Activated gamma-delta T cell (primary cell): ENCODE data around the gene RCVRN.

ENCODE experiments used
- DNase-seq: peaks from one replicate; lab custom pipeline; 2025; lab: John Stamatoyannopoulos, UW

Gene RCVRN

DNA sequence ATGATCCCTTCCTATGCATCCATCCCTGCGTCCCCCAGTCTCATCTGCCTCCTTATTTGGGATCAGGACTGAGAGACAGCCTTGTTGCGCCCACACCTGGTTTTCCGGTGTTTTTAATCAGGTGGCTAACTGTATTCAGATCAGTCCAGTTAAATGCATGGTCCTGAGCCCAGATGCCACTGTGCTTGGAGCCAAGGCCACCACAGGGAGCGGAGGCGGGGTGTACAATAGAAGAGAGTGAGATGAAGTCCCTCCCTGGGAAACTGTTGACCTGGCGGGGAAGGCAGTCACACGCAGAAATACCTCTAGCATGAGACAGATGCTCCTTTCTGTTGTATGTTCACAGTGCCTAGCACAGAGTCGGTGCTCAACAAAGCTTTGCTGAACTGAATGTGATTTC, 6.3 kb downstream of the RCVRN start:
- DNase-seq, result no peak

DNA sequence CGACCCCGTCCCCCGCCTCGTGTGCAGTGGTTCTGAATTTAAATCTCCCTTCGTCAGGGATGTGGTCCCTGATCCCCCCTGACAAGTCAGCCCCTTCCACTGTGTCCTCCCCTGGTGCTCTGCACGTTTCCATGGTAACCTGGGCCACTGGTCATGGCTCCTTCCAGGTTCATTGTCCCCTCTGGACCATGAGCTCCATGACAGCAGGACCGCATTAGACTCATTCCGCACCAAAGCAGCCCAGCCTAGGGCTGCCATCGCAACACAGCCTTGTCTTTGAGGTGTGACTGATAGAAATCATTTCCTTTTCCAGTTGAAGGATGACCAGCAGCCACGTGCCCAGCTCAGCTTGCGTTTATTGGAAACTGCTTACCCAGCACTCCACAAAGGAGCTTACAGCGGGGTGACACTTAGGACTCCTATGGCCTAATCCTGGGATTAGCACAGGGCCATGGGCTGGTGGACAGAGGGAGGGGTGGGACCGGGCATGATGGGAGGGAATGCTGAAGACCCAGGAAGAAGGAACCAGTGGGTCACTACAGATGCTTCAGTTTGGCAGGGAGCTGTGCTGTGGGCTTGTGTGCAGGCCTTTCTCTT, 7.6 kb downstream of the RCVRN start:
- no peak for DNase-seq

DNA sequence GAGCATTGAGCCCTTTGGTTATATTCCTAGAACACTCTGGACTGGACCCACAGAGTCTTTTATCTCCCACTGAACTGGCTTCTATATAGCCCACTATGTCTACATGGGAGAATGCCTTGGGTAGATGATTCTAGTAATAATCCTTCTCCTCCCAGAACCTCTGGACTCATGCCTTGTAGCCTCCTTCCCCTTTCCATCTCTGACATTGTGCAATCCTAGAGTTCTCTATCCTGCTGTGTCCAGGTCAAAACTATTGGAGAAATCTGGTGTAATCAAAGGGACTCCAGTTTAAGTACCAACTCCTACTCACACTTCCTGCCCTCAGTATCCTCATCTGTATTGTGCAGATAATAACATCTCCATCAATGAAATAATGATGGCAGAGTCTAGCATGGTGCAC, 9.1 kb downstream of the RCVRN start:
- no peak for DNase-seq

DNA sequence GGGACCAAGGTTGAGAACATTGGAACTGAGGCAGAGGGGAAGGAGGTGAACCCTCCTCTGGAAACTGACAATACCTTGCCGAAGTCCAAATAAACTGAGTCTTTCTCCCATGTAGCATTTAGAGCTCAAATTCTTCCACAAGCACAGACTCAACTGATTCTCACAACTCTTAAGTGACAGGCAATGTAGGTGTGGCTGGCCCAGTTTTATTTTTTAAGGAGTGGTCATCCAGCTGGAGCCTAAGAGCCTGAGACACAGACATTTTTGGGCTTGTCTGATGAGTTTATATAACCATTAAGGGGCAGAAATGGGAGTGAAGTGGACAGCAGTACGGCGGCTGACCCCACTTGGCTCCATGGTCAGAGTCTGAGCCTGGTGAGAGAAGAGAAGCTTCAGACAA, 10.8 kb downstream of the RCVRN start:
- no peak for DNase-seq

DNA sequence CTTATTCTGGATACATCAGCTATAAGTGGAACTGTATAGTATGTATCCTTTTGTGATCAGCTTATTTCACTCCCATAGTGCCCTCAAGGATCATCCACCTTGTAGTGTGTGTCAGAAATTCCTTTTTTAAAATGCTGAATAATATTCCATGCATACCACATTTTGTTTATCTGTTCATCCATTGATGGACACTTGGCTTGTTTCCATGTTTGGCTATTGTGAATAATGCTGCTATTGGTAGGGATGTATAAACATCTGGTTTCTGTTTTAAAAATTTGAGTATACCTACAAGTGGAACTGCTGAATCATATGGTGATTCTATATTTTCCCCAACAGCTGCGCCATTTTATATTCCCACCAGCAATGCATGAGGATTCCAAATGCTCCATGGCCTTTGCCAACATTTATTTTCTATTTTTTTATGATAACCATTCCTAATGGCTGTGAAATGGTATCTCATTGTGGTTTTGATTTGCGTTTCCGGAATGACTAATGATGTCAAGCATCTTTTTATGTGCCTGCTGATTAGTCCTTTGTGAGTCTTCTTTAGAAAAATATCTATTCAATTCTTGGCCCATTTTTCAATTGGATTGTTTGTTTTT, 11.6 kb downstream of the RCVRN start:
- no peak for DNase-seq

DNA sequence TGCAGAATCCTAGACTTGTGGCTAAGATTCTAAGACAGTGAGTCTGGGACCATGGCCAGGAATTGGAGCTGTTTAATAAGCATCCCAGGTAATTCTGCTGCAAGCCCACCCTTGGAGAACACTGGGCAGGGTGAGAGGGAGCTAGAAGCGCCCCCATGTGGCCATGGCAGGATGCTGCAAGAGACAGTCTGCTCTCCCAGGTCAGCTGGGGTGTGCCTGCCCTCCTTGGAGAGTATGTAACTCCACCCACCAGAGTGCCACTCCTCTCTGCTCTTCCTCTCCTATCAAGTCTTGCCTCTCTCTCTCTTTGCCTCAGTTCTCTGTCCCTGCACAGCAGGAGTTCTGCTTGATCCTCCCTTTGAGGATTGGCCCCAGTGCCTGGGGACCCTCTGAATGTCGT, 14.9 kb downstream of the RCVRN start:
- no peak for DNase-seq

DNA sequence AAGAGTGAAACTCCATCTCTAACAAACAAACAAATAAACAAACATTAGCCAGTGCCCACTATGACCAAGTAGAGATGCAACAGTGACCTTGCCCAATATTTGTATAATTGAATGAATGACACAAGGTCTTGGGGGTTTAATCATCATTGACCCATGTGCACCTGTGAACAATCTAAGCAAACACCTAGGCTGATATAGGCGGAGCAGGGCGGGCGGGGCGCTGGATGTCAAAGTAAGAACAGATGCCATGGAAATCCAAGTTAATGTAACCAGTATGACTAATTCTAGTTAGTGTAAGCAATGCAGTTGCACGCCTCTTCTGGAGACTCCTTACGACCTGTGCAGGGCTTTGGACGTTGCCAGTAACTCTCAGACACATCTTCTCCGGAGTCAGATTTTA, 17.6 kb downstream of the RCVRN start:
- no peak for DNase-seq

DNA sequence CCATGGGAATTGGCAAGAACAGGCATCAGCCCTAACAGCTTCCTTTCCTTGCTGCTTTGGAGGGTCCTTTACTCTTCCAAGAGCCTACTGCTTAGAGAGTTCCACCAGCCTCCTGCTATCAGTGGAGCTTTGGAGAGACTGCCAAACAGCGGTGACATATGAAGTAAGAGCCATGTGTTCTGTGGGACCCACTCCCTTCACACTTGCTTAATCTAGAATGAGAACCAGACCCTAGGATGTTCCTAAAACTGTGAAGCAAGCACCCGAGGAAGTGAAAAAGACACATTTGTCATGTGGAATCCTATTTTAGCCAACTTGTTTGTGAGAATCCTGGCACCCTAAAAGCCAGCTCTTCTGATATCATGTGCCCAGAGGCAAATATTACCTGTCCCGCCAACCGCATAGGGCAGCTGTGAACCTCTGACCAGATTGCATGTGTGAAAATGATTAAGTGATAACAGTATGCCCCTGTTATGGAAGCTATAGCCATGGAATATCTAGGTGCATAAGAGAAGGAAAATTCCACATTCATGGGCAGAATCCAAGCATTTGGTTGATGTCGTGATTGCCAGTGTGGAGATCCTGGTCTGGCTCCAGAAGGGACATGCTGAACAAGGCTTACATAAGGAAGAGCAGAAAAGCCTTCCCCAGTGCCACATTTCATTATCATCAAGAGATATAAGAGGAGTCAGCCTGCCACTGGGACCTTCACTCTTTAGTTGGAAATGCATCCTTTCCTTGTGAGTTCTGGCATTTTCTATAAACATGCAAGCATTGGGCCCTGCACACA, 18.7 kb downstream of the RCVRN start:
- no peak for DNase-seq

DNA sequence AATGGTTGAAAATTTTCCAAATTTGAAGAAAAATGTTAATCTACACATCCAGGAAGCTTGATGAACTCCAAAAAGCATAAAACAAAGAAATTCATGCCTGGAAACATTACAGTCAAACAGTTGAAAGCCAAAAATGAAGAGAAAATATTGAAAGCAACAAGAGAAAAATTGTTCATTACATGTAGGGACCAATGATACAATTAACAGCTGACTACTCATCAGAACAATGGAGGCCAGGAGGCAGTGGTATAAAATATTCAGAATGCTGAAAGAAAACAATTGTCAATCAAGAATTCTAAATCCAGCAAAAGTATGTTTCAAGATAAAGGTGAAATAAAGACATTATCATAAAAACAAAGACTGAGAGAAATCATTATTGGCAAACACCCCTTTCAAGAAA, 21.6 kb downstream of the RCVRN start:
- DNase-seq, result no peak

DNA sequence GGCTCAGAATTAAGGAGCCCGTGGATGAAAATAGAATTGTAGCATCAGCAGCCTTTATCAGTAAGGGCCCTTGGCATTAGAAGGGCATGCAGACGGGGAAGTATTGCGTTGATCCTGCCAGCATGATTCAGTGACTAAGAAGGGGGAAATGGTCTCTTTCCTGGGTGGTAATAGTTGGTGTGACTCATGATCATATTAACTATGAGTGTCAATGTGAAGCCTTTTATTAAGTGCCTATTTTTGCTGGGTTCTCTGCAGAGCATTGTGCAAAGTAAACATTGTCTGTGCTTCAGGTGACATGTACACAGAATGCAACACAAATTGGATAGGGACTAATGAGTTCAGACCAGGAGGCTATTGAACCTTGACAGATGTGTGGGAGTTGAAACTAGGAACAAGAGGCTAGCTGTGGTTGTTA, 24.5 kb downstream of the RCVRN start:
- DNase-seq, result no peak

DNA sequence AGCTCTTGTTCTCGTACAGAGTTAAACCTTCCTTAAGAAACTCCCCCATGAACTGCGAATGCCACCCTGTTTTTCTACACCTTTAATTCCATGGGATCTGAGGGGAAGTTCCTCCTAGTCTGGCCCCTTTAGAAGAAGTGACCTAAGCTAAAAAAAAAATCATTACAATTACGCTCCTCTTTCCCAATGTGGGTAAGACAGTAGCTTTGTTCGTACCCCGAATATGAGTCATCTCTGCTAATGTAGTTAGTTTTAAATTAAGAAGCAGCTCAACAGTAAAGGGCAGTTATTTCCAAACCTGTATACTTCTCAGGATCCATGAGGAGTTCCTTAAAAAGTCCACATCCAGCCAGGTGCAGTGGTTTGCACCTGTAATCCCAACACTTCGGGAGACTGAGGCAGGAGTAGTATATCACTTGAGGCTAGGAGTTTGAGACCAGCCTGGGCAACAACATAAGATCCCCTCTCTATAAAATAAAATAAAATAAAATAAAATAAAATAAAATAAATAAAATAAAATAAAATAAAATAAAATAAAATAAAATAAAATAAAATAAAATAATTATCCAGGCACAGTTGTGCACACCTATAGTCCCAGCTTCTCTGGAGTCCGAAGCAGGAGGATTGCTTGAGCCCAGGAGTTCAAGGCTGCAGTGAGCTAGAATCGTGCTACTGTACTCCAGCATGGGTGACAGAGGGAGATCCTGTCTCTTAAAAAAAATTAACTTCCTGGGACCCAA, 26.1 kb downstream of the RCVRN start:
- DNase-seq, result no peak

DNA sequence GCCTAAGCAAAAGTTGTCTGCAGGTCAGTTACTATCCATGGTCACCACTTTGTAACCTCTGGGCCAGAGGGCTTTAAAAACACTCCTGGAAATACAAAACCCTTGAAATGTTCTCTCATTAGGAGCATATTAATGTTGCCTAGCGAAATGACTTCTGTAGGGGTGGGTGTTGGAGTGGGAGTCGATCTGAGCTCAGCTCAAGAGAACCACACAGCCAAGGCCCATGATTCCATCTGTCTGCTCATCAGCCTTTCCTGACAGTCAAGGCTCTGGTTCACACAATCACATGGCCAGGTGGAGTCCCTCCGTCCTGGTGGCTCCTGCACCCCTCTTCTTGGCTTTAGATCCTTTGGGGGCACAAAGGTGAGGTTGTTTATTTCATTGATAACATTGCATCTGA, 26.7 kb downstream of the RCVRN start:
- DNase-seq, result no peak

DNA sequence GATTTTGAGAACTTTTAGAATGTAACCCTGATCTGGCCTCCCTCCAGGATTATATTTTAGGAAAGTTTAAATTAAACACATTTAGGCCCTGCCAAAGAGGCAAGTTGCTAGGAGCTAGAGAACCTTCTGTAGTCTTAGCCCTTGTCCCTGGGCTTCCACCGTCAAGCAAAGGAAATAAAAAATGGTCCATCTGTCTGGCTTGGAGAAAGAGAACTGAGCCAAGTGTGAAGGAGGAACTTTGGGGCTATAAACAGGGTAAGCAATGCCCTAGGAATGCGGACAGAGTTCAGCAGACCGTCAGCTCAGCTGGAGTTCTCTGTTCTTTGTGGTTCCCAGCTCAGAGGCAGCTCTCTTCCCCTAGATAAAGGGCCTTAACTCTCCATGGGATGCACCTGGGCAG, 29.6 kb downstream of the RCVRN start:
- no peak for DNase-seq

DNA sequence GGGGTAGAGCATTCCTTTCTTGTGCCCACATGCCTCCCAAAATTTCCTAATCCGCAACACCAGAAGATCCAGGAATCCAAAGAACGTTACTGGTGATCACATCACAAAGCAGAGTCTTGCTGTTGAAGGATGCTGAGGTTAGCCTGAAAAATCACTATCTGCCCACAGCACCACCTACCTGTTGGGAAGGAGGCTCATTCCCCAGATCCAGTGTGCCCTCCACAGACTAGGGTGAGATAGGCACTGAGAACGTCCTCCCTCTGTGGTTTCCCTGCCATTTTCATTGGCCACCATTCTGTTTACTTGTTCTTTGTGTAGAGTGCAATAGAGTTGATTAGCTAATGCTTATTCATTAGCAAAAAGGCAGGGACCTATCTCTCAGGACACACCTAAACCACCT, 30.3 kb downstream of the RCVRN start:
- DNase-seq, result no peak

DNA sequence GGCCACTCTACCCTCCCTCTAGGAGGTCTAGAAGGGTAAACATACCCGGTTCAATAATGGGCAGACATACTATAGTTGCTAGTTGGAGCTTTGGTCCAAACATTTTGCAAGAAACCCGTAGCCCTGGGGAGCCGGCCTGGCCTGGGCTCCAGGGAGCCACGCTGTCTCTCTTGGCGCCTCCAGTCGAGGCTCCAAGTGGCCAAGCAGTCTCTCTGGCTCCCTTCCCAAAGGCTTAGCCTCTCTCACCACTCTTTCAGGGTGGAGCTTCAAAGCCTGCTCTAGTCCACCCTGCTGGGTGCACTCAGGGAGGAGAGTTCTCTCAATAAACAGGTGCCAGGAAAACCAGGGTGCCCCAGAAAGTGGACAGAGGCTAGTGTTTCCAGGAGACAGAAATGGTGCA, 32.2 kb downstream of the RCVRN start:
- DNase-seq, result no peak

DNA sequence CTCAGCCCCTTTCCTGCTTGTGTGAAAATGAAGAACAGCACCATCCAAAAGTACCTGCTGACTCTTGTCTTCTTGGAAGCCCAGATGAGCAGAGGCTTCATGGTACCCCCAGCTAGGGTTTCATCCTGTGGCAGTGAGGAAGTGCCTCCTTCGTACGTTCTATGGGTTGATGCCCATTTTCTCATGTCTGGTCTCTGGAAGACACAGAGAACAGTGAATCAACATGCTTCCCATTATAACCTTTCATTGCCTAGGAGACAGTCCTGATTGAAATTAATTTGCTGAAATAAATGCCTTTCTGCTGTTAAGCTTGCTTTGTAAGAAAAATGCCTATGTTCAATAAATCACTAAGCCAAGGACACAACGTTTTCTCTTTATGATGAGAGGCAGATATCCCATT, 36.5 kb downstream of the RCVRN start:
- no peak for DNase-seq

DNA sequence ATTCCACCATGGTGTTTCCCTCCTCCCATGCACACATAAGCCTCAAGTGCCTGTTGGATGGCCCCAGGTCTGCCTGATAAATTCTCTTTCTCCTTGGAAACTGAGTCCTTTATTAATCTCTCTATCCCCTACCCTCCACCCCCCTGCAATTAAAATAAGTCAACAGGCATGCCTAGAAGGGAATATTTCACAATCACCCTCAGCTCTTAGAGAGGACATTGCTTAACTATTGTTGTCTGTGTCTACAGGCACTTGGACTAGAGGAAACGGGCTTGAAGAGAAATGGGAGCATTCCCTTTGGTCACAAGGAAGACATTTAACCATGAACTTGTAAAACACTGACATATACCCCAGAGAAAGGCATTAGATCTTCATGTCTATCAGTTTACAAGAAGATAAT, 39.5 kb downstream of the RCVRN start:
- DNase-seq, result no peak

DNA sequence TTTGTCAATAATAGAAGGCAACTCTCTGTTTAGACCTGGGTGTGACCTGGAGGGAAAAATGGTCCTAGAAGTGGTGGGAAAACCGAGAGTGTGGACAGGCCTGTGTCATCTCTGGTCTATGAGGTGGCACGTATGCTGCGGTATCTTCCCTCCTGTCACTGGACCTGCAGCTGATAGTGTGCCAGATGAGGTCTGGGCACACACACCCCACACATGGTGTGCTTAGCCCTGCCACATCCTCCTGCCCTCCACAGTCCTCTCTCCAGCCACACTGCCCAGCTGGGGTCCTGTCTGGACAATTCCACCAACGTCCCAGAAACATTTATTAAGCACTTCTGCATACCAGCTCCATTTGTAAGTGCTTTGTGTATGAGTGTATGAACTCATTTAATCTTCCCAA, 42.1 kb downstream of the RCVRN start:
- DNase-seq, result no peak

DNA sequence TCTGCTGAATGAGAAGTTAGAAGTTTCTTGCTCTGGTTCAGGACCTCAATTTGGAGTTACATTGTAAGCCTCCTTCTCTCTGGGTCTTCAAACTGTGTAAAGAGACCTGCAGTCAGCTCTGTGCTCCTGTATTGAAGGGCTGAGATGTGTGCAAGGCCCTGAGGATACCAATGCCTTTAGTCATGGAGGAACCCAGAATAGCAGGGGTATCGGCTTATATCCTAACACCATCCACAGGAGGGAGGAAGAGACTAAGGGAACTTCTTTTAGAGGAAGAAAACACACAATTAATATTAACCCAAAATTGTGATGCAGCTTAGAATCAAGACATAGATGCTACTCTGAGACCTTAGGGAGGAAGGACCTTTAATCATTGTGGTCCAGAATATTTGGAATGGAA, 42.9 kb downstream of the RCVRN start:
- no peak for DNase-seq

DNA sequence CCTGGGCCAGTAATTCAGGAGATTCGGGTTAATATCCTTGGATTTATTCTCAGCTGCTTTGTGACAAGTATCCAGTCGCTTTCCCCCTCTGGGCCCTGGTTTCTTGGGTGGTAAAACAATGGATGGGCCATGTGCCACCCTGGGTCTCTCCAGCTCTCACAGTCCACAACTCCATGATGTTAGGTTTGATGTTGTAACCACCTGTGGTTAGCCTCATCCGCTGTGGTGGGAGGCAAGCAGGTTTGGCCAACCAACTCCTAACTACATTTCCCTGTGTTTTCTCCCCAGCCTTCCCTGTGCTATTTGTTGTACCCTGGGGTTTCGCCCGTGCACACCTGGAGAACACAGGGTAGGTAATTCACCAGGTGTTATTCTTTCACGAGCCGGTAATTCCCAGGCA, 44.2 kb downstream of the RCVRN start:
- no peak for DNase-seq

DNA sequence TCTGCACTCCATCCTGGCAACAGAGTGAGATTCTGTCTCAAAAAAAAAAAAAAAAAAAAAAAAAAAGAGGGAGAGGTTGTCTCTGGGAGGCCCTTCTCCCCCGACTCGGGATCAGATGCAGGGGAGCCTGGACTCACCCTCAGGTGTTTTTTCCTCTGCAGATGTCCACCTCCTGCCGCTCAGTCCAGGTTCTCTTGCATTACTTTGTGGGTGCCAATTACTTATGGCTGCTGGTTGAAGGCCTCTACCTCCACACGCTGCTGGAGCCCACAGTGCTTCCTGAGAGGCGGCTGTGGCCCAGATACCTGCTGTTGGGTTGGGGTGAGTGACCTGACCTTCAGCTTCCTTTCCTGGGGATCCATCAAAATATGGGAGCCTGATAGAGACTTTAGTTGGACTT, 45.3 kb downstream of the RCVRN start:
- no peak for DNase-seq

DNA sequence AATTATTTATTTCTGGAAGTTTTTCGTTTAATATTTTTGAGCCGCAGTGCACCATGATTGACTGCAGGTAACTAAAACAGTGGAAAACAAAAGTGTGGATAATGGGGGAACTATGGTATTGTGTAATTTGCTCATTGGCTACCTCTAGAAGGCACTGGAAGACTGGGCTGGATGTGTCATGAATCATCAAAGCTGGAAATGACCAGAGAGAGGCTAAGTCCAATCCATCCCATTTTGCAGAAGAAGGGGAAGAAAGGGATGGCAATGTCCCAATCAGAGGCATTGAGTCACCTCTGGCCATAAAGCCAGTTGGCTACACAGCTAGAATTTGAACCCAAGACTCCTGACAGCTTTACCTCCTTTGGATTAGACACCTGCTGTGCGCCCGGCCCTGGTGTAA, 50.0 kb downstream of the RCVRN start:
- DNase-seq, result no peak

DNA sequence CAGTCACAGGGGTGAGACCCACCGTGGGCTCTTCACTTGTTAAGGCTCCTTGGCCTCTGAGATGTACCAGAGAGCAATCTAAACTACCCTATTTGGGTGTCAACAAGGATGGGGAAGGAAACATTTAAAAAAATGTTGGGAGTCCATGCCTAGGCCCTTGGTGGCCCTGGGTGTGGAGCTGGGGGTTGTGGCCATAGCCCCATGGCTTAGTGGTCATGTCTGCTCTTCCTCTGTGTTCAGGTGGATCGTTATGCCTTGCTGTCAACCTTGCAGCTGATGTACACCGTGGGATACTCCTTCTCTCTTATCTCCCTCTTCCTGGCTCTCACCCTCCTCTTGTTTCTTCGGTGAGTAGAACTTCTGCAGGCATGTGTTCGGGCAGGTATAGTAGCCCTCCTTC, 50.8 kb downstream of the RCVRN start:
- DNase-seq, result no peak
